Ovary (tissue), 3 donors: ENCODE measurements around the gene SUGP1.

Experiments
- CTCF ChIP-seq, 3 donors: fragments of 450-650 bp in 2 of 3; fragments of 200-600 bp in 1 of 3; IDR thresholded peaks; one replicate each; pipeline versions ENCODE4 v1.5.1 to v1.8.0; 2016 to 2022; ENCODE audit warnings: antibody characterized with exemption in 3 of 3, mild to moderate bottlenecking in 1 of 3
- POLR2A ChIP-seq: fragments of 450-650 bp; IDR thresholded peaks from one replicate; pipeline ENCODE4 v1.6.1; 2017; ENCODE audit warnings: antibody characterized with exemption, mild to moderate bottlenecking, moderate library complexity
- donor health status: DM: no; HTN: no; CAD: no.

GRCh38 chr19:19263886-19264487 lies 56.3 kb downstream of the SUGP1 start:
- no peak for TF ChIP-seq POLR2A
- TF ChIP-seq CTCF (IDR thresholded peaks at IDR 0.05): no peak
